Nephron progenitor cell (in vitro differentiated cells): ENCODE results near the gene RSAD1.
A peak's percentile ranks its signal among the peaks of the same experiment; 100 is the strongest.

Experiments used
- DNase-seq: peaks from one replicate; pipeline ENCODE4 v3.0.0; 2021
- H3K27ac Mint-ChIP-seq: 2 replicates; pipeline ENCODE4 v1.8.0; 2021; ENCODE audit warnings: mild to moderate bottlenecking, moderate library complexity, mixed read lengths
- H3K27me3 Mint-ChIP-seq: 2 replicates; pipeline ENCODE4 v1.8.0; 2021; ENCODE audit warnings: mild to moderate bottlenecking, low read depth, mixed read lengths; ENCODE audit not compliant: poor library complexity
- H3K36me3 Mint-ChIP-seq: 2 replicates; pipeline ENCODE4 v1.8.0; 2021; ENCODE audit warnings: low read depth, mixed read lengths
- H3K4me1 Mint-ChIP-seq: 2 replicates; pipeline ENCODE4 v1.8.0; 2021; ENCODE audit warnings: mixed read lengths
- H3K4me3 Mint-ChIP-seq: 2 replicates; pipeline ENCODE4 v1.8.0; 2021; ENCODE audit warnings: mild to moderate bottlenecking, moderate library complexity, mixed read lengths
- H3K9me3 Mint-ChIP-seq: 2 replicates; pipeline ENCODE4 v1.8.0; 2021; ENCODE audit warnings: mild to moderate bottlenecking, moderate library complexity, mixed read lengths
- CTCF ChIP-seq: fragments of 200-600 bp; sonication (generic); IDR thresholded peaks from 2 replicates; pipeline ENCODE4 v1.5.0; 2021; ENCODE audit warnings: antibody characterized with exemption

Gene RSAD1

GRCh38 chr17:50527949-50528474 is 49.4 kb downstream of the RSAD1 start:
- no peak overlapping the region for H3K4me3 Mint-ChIP-seq
- no peak for DNase-seq
- H3K36me3 Mint-ChIP-seq, result no peaks in the 10 kb centered on the region
- H3K27ac Mint-ChIP-seq, result no peak overlapping the region
- H3K9me3 Mint-ChIP-seq, result no peaks in the 10 kb centered on the region
- peaks cover 42% of the 10 kb centered on the region for H3K4me1 Mint-ChIP-seq
- H3K27me3 Mint-ChIP-seq, result peaks cover 38% of the 10 kb centered on the region
- TF ChIP-seq CTCF, result no peak

- Mint-ChIP-seq H3K4me3 (no peak overlapping the region), H3K27ac (no peak overlapping the region), H3K4me1 (peaks cover 43% of the 10 kb centered on the region), H3K9me3 (no peaks in the 10 kb centered on the region), H3K27me3 (peaks cover 56% of the 10 kb centered on the region), H3K36me3 (no peaks in the 10 kb centered on the region)
- DNase-seq, result no peak
- TF ChIP-seq CTCF, result no peak
These were observed 51.2 kb downstream of the RSAD1 start for GRCh38 chr17:50529849-50530248.

GRCh38 chr17:50531428-50532025 is 52.9 kb downstream of the RSAD1 start:
- H3K4me3 Mint-ChIP-seq, result peak overlapping the region; percentile 74
- no peak for DNase-seq
- peaks cover 54% of the 10 kb centered on the region for H3K4me1 Mint-ChIP-seq
- H3K9me3 Mint-ChIP-seq, result no peaks in the 10 kb centered on the region
- H3K36me3 Mint-ChIP-seq, result no peaks in the 10 kb centered on the region
- no peak for TF ChIP-seq CTCF
- H3K27me3 Mint-ChIP-seq, result peaks cover 70% of the 10 kb centered on the region
- H3K27ac Mint-ChIP-seq, result no peak overlapping the region

- no peak for TF ChIP-seq CTCF
- H3K27ac Mint-ChIP-seq, result no peak within 1 kb of the TSS
- no peaks in the 10 kb centered on the region for H3K36me3 Mint-ChIP-seq
- H3K4me3 Mint-ChIP-seq, result peak within 1 kb of the TSS; percentile 74
- H3K9me3 Mint-ChIP-seq, result no peaks in the 10 kb centered on the region
- peaks cover 51% of the 10 kb centered on the region for H3K4me1 Mint-ChIP-seq
- DNase-seq, result no peak
- H3K27me3 Mint-ChIP-seq, result peaks cover 70% of the 10 kb centered on the region
These were observed 53.9 kb downstream of the RSAD1 start, which contains the start of gene EPN3 for GRCh38 chr17:50532452-50533024. EPN3 (plus strand) TSS chr17:50532735; CDS start chr17:50536557, 3,822 bp downstream.

GRCh38 chr17:50533185-50533584 is 54.5 kb downstream of the RSAD1 start:
- H3K27ac Mint-ChIP-seq, result no peak overlapping the region
- peaks cover 70% of the 10 kb centered on the region for H3K27me3 Mint-ChIP-seq
- TF ChIP-seq CTCF, result no peak
- peaks cover 52% of the 10 kb centered on the region for H3K4me1 Mint-ChIP-seq
- peak overlapping the region; percentile 74 for H3K4me3 Mint-ChIP-seq
- no peak for DNase-seq
- H3K36me3 Mint-ChIP-seq, result no peaks in the 10 kb centered on the region
- H3K9me3 Mint-ChIP-seq, result no peaks in the 10 kb centered on the region
